Stimulated activated naive B cell treated with anti-CD40 and anti-IgM and Interleukin-4, amounts not matched to agents 10 μg/mL and 1 μg/mL and 100 μg/mL, for 72 hours (primary cell): ENCODE results near the gene CSAD.
A peak's percentile ranks its signal among the peaks of the same experiment; 100 is the strongest.
"Not testable (repeated sequence)": the region's sequence is repeated elsewhere in the genome, so short reads cannot be mapped to it uniquely, and the experiment has no call there.

Source experiments
- ATAC-seq, 2 donors: fragments of 150-1000 bp; cut with Tn5 transposase; replicated peaks; 2 replicates each; pipeline ENCODE4 v1.10.0; 2021; ENCODE audit warnings: moderate library complexity in 1 of 2
- DNase-seq: peaks from one replicate; pipeline ENCODE4 v3.0.0; 2021
- H3K27ac Mint-ChIP-seq: one replicate; pipeline ENCODE4 v1.8.0; 2022; ENCODE audit warnings: mild to moderate bottlenecking, mixed read lengths
- H3K27me3 Mint-ChIP-seq, 2 donors: one replicate each; pipeline ENCODE4 v1.8.0; 2022; ENCODE audit warnings: mixed read lengths in 2 of 2
- H3K36me3 Mint-ChIP-seq, 2 donors: one replicate each; pipeline ENCODE4 v1.8.0; 2022; ENCODE audit warnings: mixed read lengths in 2 of 2, mild to moderate bottlenecking in 1 of 2
- H3K4me1 Mint-ChIP-seq, 2 donors: one replicate each; pipeline ENCODE4 v1.8.0; 2022; ENCODE audit warnings: mixed read lengths in 2 of 2, mild to moderate bottlenecking in 1 of 2
- H3K4me3 Mint-ChIP-seq, 2 donors: one replicate each; pipeline ENCODE4 v1.8.0; 2022; ENCODE audit warnings: mild to moderate bottlenecking in 2 of 2, mixed read lengths in 2 of 2, moderate library complexity in 1 of 2
- H3K9me3 Mint-ChIP-seq, 2 donors: one replicate each; pipeline ENCODE4 v1.8.0; 2022; ENCODE audit warnings: mixed read lengths in 2 of 2, mild to moderate bottlenecking in 1 of 2

Gene CSAD

GRCh38 chr12:53212931-53213330, 32.2 kb upstream of the CSAD start:
- peaks cover 36 to 46% of the 10 kb centered on the region in 2 donors for H3K36me3 Mint-ChIP-seq
- no peak overlapping the region for H3K4me3 Mint-ChIP-seq
- no peak for ATAC-seq

GRCh38 chr12:53211476-53212381, 31.0 kb upstream of the CSAD start:
- Mint-ChIP-seq H3K4me3 (no peak overlapping the region), H3K9me3 (no peaks in the 10 kb centered on the region), H3K27ac (peak overlapping the region; percentile 76), H3K27me3 (no peaks in the 10 kb centered on the region), H3K36me3 (peaks cover 36 to 46% of the 10 kb centered on the region in 2 donors), H3K4me1 (peaks cover 64 to 85% of the 10 kb centered on the region in 2 donors)
- no peak for DNase-seq
- ATAC-seq: no peak

More at GRCh38 chr12:53212931-53213330, 32.2 kb upstream of the CSAD start:
- H3K27ac Mint-ChIP-seq: peak overlapping the region; percentile 60
- H3K27me3 Mint-ChIP-seq: no peaks in the 10 kb centered on the region
- H3K4me1 Mint-ChIP-seq: peaks cover 65 to 85% of the 10 kb centered on the region in 2 donors
- DNase-seq: no peak
- no peaks in the 10 kb centered on the region for H3K9me3 Mint-ChIP-seq

- DNase-seq: no peak
- H3K4me3 Mint-ChIP-seq: no peak overlapping the region
- H3K9me3 Mint-ChIP-seq: no peaks in the 10 kb centered on the region
- no peak overlapping the region for H3K27ac Mint-ChIP-seq
- no peak for ATAC-seq
- H3K4me1 Mint-ChIP-seq: peaks cover 64 to 85% of the 10 kb centered on the region in 2 donors
- H3K36me3 Mint-ChIP-seq: peaks cover 36 to 40% of the 10 kb centered on the region in 2 donors
- H3K27me3 Mint-ChIP-seq: no peaks in the 10 kb centered on the region
These were observed 30.1 kb upstream of the CSAD start for GRCh38 chr12:53210843-53211242.

GRCh38 chr12:53208877-53209463, 28.2 kb upstream of the CSAD start:
- DNase-seq (peak; percentile 47), ATAC-seq (peak; percentile 41 to 44)
- H3K9me3 Mint-ChIP-seq: no peaks in the 10 kb centered on the region
- peak overlapping the region; percentile 92 for H3K27ac Mint-ChIP-seq
- peaks cover 54 to 86% of the 10 kb centered on the region in 2 donors for H3K4me1 Mint-ChIP-seq
- no peaks in the 10 kb centered on the region for H3K27me3 Mint-ChIP-seq
- H3K4me3 Mint-ChIP-seq: peak overlapping the region; percentile 79 to 84
- peaks cover 23 to 30% of the 10 kb centered on the region in 2 donors for H3K36me3 Mint-ChIP-seq

- no peak for ATAC-seq
- peak overlapping the region; percentile 92 for H3K27ac Mint-ChIP-seq
- H3K27me3 Mint-ChIP-seq: no peaks in the 10 kb centered on the region
- H3K4me3 Mint-ChIP-seq: peak overlapping the region; percentile 79 to 84
- peaks cover 19 to 25% of the 10 kb centered on the region in 2 donors for H3K36me3 Mint-ChIP-seq
- no peaks in the 10 kb centered on the region for H3K9me3 Mint-ChIP-seq
- peaks cover 50 to 84% of the 10 kb centered on the region in 2 donors for H3K4me1 Mint-ChIP-seq
- no peak for DNase-seq
These were observed 27.7 kb upstream of the CSAD start for GRCh38 chr12:53208435-53208834.

- ATAC-seq: peak; percentile 77 to 79
- H3K27me3 Mint-ChIP-seq: no peaks in the 10 kb centered on the region
- DNase-seq: peak; percentile 74
These were observed 26.3 kb upstream of the CSAD start, which contains the start of gene ITGB7 for GRCh38 chr12:53207042-53207441. Gene ITGB7 (minus strand): TSS chr12:53207251. CDS start chr12:53200443, 6,808 bp downstream.

GRCh38 chr12:53205747-53206419, 25.2 kb upstream of the CSAD start:
- peaks cover 11 to 23% of the 10 kb centered on the region in 2 donors for H3K36me3 Mint-ChIP-seq
- no peaks in the 10 kb centered on the region for H3K9me3 Mint-ChIP-seq
- peak overlapping the region; percentile 52 for H3K27ac Mint-ChIP-seq
- DNase-seq: peak; percentile 78
- peak; percentile 86 to 87 for ATAC-seq
- no peaks in the 10 kb centered on the region for H3K27me3 Mint-ChIP-seq
- H3K4me3 Mint-ChIP-seq: peak overlapping the region; percentile 71 to 81
- H3K4me1 Mint-ChIP-seq: peaks cover 42 to 73% of the 10 kb centered on the region in 2 donors

More at GRCh38 chr12:53207042-53207441, 26.3 kb upstream of the CSAD start, which contains the start of gene ITGB7:
- peak within 1 kb of the TSS; percentile 52 for H3K27ac Mint-ChIP-seq
- peaks cover 43 to 77% of the 10 kb centered on the region in 2 donors for H3K4me1 Mint-ChIP-seq
- H3K4me3 Mint-ChIP-seq: peak within 1 kb of the TSS; percentile 71 to 81
- peaks cover 13 to 24% of the 10 kb centered on the region in 2 donors for H3K36me3 Mint-ChIP-seq
- no peaks in the 10 kb centered on the region for H3K9me3 Mint-ChIP-seq

- ATAC-seq: no peak
- Mint-ChIP-seq H3K27me3 (no peaks in the 10 kb centered on the region), H3K27ac (no peak overlapping the region), H3K36me3 (peaks cover 20 to 28% of the 10 kb centered on the region in 2 donors), H3K4me1 (peaks cover 50 to 78% of the 10 kb centered on the region in 2 donors), H3K4me3 (peak overlapping the region; percentile 12 to 33), H3K9me3 (no peaks in the 10 kb centered on the region)
- DNase-seq: no peak
These were observed 23.6 kb upstream of the CSAD start for GRCh38 chr12:53204351-53204750.

GRCh38 chr12:53202316-53202715, 21.6 kb upstream of the CSAD start:
- H3K9me3 Mint-ChIP-seq, ATAC-seq, H3K4me3 Mint-ChIP-seq, H3K27me3 Mint-ChIP-seq, H3K27ac Mint-ChIP-seq, DNase-seq: not testable (repeated sequence)
- H3K4me1 Mint-ChIP-seq: peaks cover 51 to 76% of the 10 kb centered on the region in 2 donors
- peaks cover 18 to 37% of the 10 kb centered on the region in 2 donors for H3K36me3 Mint-ChIP-seq

GRCh38 chr12:53201639-53202038, 20.9 kb upstream of the CSAD start:
- Mint-ChIP-seq H3K4me1 (peaks cover 46 to 75% of the 10 kb centered on the region in 2 donors), H3K4me3 (no peak overlapping the region), H3K27ac (no peak overlapping the region), H3K36me3 (peaks cover 24 to 43% of the 10 kb centered on the region in 2 donors), H3K27me3 (no peaks in the 10 kb centered on the region), H3K9me3 (no peaks in the 10 kb centered on the region)
- DNase-seq (no peak), ATAC-seq (no peak)

GRCh38 chr12:53201177-53201541, 20.4 kb upstream of the CSAD start:
- ATAC-seq: no peak
- no peak for DNase-seq
- no peaks in the 10 kb centered on the region for H3K9me3 Mint-ChIP-seq
- H3K36me3 Mint-ChIP-seq: peaks cover 27 to 48% of the 10 kb centered on the region in 2 donors
- H3K27ac Mint-ChIP-seq: peak overlapping the region; percentile 26
- peak overlapping the region; percentile 22 to 67 for H3K4me3 Mint-ChIP-seq
- no peaks in the 10 kb centered on the region for H3K27me3 Mint-ChIP-seq
- peaks cover 41 to 74% of the 10 kb centered on the region in 2 donors for H3K4me1 Mint-ChIP-seq

- H3K36me3 Mint-ChIP-seq: peaks cover 30 to 54% of the 10 kb centered on the region in 2 donors
- no peaks in the 10 kb centered on the region for H3K9me3 Mint-ChIP-seq
- ATAC-seq: peak; percentile 72 to 78
These were observed 19.9 kb upstream of the CSAD start for GRCh38 chr12:53200458-53201176.

GRCh38 chr12:53200107-53200457, 19.4 kb upstream of the CSAD start:
- peaks cover 40 to 63% of the 10 kb centered on the region in 2 donors for H3K4me1 Mint-ChIP-seq
- H3K36me3 Mint-ChIP-seq: peaks cover 35 to 59% of the 10 kb centered on the region in 2 donors
- peak overlapping the region; percentile 26 for H3K27ac Mint-ChIP-seq
- H3K27me3 Mint-ChIP-seq: no peaks in the 10 kb centered on the region
- no peaks in the 10 kb centered on the region for H3K9me3 Mint-ChIP-seq
- no peak for DNase-seq
- H3K4me3 Mint-ChIP-seq: peak overlapping the region; percentile 22 to 67
- peak; percentile 13 to 18 for ATAC-seq

More at GRCh38 chr12:53200458-53201176, 19.9 kb upstream of the CSAD start:
- Mint-ChIP-seq H3K27ac (peak overlapping the region; percentile 26), H3K4me1 (peaks cover 39 to 68% of the 10 kb centered on the region in 2 donors), H3K4me3 (peak overlapping the region; percentile 22 to 67), H3K27me3 (no peaks in the 10 kb centered on the region)
- DNase-seq: peak; percentile 41
